H1 (cell line): ENCODE measurements around the gene GABRP. TPM values are rescaled to one million over a fixed set of nuclear protein-coding genes. Genes with fewer than 3 reads are reported as not detected.
A peak's percentile ranks its signal among the peaks of the same experiment; 100 is the strongest.

Experiments used
- CTCF ChIA-PET: fragments of 300-600 bp; sonication (Branson Sonifier 250); formaldehyde crosslinking; loops from one replicate; lab custom pipeline; 2021; ENCODE audit not compliant: partially characterized antibody; lab: Charles Lee
- POLR2A ChIA-PET: fragments of 300-600 bp; sonication (Branson Sonifier 250); formaldehyde crosslinking; loops from one replicate; lab custom pipeline; 2021; ENCODE audit warnings: inconsistent platforms; ENCODE audit not compliant: partially characterized antibody; lab: Charles Lee
- DNase-seq, 2 experiments: peaks; one replicate each; pipeline versions ENCODE4 v3.0.0 to v3.0.0-alpha.2; 2010 to 2022; ENCODE audit warnings: low spot score in 2 of 2, low read depth in 1 of 2, mixed read lengths in 1 of 2
- FAIRE-seq: peaks from 2 replicates; lab custom pipeline; 2011; peaks lifted over from hg19 to GRCh38; lab: Jason Lieb, UNC
- H2AFZ ChIP-seq: 2 replicates; pipeline ENCODE4 v1.8.1; 2012; ENCODE audit warnings: low read length, inconsistent platforms
- H2AK5ac ChIP-seq: 2 replicates; pipeline ENCODE4 v1.6.1; 2013; ENCODE audit warnings: low read depth, low read length
- H2BK120ac ChIP-seq: replicated peaks from 2 replicates; pipeline ENCODE3; 2013; ENCODE audit warnings: low read depth, low read length, inconsistent platforms
- H2BK12ac ChIP-seq: 2 replicates; pipeline ENCODE4 v1.6.1; 2013; ENCODE audit warnings: low read depth, low read length
- H2BK15ac ChIP-seq: 2 replicates; pipeline ENCODE4 v1.6.1; 2013; ENCODE audit warnings: low read length
- H2BK20ac ChIP-seq: 2 replicates; pipeline ENCODE4 v1.6.1; 2013; ENCODE audit warnings: low read length
- H2BK5ac ChIP-seq: 2 replicates; pipeline ENCODE4 v1.6.1; 2013; ENCODE audit warnings: low read depth, low read length
- H3K14ac ChIP-seq: 2 replicates; pipeline ENCODE4 v1.6.1; 2013; ENCODE audit warnings: inconsistent platforms; ENCODE audit not compliant: insufficient read length
- H3K18ac ChIP-seq: 2 replicates; pipeline ENCODE4 v1.6.1; 2013; ENCODE audit warnings: low read length; ENCODE audit errors: extremely low read depth
- H3K23ac ChIP-seq: 2 replicates; pipeline ENCODE4 v1.6.1; 2013; ENCODE audit warnings: inconsistent platforms; ENCODE audit not compliant: insufficient read length
- H3K23me2 ChIP-seq: 2 replicates; pipeline ENCODE4 v1.6.1; 2013; ENCODE audit warnings: low read depth, low read length
- H3K27ac ChIP-seq: 2 replicates; pipeline ENCODE4 v1.6.1; 2011; ENCODE audit warnings: low read depth, low read length, inconsistent platforms
- H3K27me3 ChIP-seq, 4 experiments: replicated peaks in 1 of 4; 1 replicate in 1 of 4; 2 replicates in 3 of 4; pipeline versions ENCODE4 v1.6.1 to v1.8.1; 2011 to 2013; ENCODE audit warnings: low read length in 3 of 4, mild to moderate bottlenecking in 3 of 4, inconsistent platforms in 2 of 4, mixed read lengths in 2 of 4, moderate library complexity in 1 of 4; ENCODE audit not compliant: control insufficient read depth in 3 of 4, insufficient read depth in 3 of 4; ENCODE audit errors: extremely low read depth in 1 of 4
- H3K36me3 ChIP-seq, 4 experiments: 2 replicates each; pipeline versions ENCODE4 v1.6.1 to v1.8.1; 2011 to 2013; ENCODE audit warnings: mild to moderate bottlenecking in 4 of 4, low read length in 3 of 4, moderate library complexity in 2 of 4, control low read depth in 1 of 4, inconsistent platforms in 1 of 4; ENCODE audit not compliant: insufficient read depth in 4 of 4, control insufficient read depth in 2 of 4
- H3K4ac ChIP-seq: replicated peaks from 2 replicates; pipeline ENCODE3; 2013; ENCODE audit warnings: low read length, low read depth, mixed read lengths, inconsistent platforms; ENCODE audit not compliant: insufficient read length
- H3K4me1 ChIP-seq, 4 experiments: replicated peaks in 1 of 4; 1 replicate in 1 of 4; 2 replicates in 3 of 4; pipeline versions ENCODE4 v1.6.1 to v1.8.1; 2011 to 2013; ENCODE audit warnings: low read length in 3 of 4, inconsistent platforms in 2 of 4, mixed read lengths in 1 of 4; ENCODE audit not compliant: insufficient read depth in 4 of 4, control insufficient read depth in 3 of 4
- H3K4me2 ChIP-seq, 2 experiments: 2 replicates each; pipeline versions ENCODE4 v1.6.1 to v1.8.1; 2011 to 2013; ENCODE audit warnings: low read depth in 2 of 2, low read length in 2 of 2, control low read depth in 1 of 2, inconsistent platforms in 1 of 2, mild to moderate bottlenecking in 1 of 2; ENCODE audit not compliant: insufficient read depth in 1 of 2
- H3K4me3 ChIP-seq, 4 experiments: fragments of 200-600, 300-600 bp in 1 of 4; sonication (generic), shearing (Covaris generic), sonication (Bioruptor Twin) in 1 of 4; 2 replicates each; pipeline versions ENCODE4 v1.5.1 to v1.8.1; 2011 to 2016; ENCODE audit warnings: low read length in 4 of 4, low read depth in 3 of 4, control low read depth in 2 of 4, inconsistent platforms in 2 of 4, mild to moderate bottlenecking in 2 of 4, mixed read lengths in 1 of 4, moderate library complexity in 1 of 4; ENCODE audit not compliant: insufficient read depth in 2 of 4; ENCODE audit errors: extremely low read depth in 1 of 4
- H3K56ac ChIP-seq: replicated peaks from 2 replicates; pipeline ENCODE3; 2013; ENCODE audit warnings: low read depth, mild to moderate bottlenecking, mixed read lengths, low read length, inconsistent platforms; ENCODE audit not compliant: insufficient read length
- H3K79me1 ChIP-seq: 2 replicates; pipeline ENCODE4 v1.6.1; 2013; ENCODE audit warnings: low read depth, low read length, control low read depth
- H3K79me2 ChIP-seq, 2 experiments: 2 replicates each; pipeline versions ENCODE4 v1.6.1 to v1.8.1; 2012 to 2013; ENCODE audit warnings: low read length in 2 of 2, mild to moderate bottlenecking in 2 of 2, inconsistent platforms in 1 of 2; ENCODE audit not compliant: insufficient read depth in 2 of 2, control insufficient read depth in 1 of 2
- H3K9ac ChIP-seq, 4 experiments: replicated peaks in 1 of 4; 1 replicate in 1 of 4; 2 replicates in 3 of 4; pipeline versions ENCODE4 v1.6.1 to v1.8.1; 2011 to 2013; ENCODE audit warnings: low read depth in 3 of 4, low read length in 3 of 4, control low read depth in 2 of 4, mild to moderate bottlenecking in 2 of 4, moderate library complexity in 2 of 4, inconsistent platforms in 1 of 4; ENCODE audit errors: extremely low read depth in 1 of 4
- H3K9me3 ChIP-seq, 2 experiments: 2 replicates each; pipeline versions ENCODE4 v1.6.1 to v1.8.1; 2012 to 2013; ENCODE audit warnings: mild to moderate bottlenecking in 2 of 2, moderate library complexity in 2 of 2, control low read depth in 1 of 2, inconsistent platforms in 1 of 2, low read depth in 1 of 2, low read length in 1 of 2, mixed read lengths in 1 of 2; ENCODE audit not compliant: insufficient read depth in 2 of 2
- H4K20me1 ChIP-seq, 2 experiments: replicated peaks in 1 of 2; 2 replicates each; pipeline versions ENCODE3 to v1.8.1; 2011 to 2013; ENCODE audit warnings: inconsistent platforms in 2 of 2, low read length in 2 of 2, mild to moderate bottlenecking in 1 of 2; ENCODE audit not compliant: insufficient read depth in 2 of 2, control insufficient read depth in 1 of 2
- H4K5ac ChIP-seq: 2 replicates; pipeline ENCODE4 v1.6.1; 2013; ENCODE audit warnings: low read length, low read depth, mixed read lengths, inconsistent platforms; ENCODE audit not compliant: insufficient read length
- H4K8ac ChIP-seq: 2 replicates; pipeline ENCODE4 v1.8.0; 2013; ENCODE audit warnings: mild to moderate bottlenecking, moderate library complexity, low read length, inconsistent platforms; ENCODE audit not compliant: insufficient read depth; ENCODE audit errors: extremely low read depth
- H4K91ac ChIP-seq: replicated peaks from 2 replicates; pipeline ENCODE3; 2013; ENCODE audit warnings: low read length, mixed read lengths, inconsistent platforms; ENCODE audit not compliant: insufficient read length
- BACH1 ChIP-seq: IDR thresholded peaks from 2 replicates; pipeline ENCODE4 v1.6.1; 2012; ENCODE audit warnings: low read length, improper control_type of control experiment
- CEBPB ChIP-seq: IDR thresholded peaks from 2 replicates; pipeline ENCODE4 v1.6.1; 2012; ENCODE audit warnings: low read depth, low read length
- EGR1 ChIP-seq: IDR thresholded peaks from 2 replicates; pipeline ENCODE4 v1.6.1; 2011; ENCODE audit warnings: low read depth, low read length, borderline replicate concordance
- FOSL1 ChIP-seq: IDR thresholded peaks from 2 replicates; pipeline ENCODE4 v1.6.1; 2011; ENCODE audit warnings: mild to moderate bottlenecking, low read depth, low read length, moderate library complexity; ENCODE audit not compliant: insufficient read depth
- MAFK ChIP-seq: IDR thresholded peaks from 2 replicates; pipeline ENCODE4 v1.6.1; 2012; ENCODE audit warnings: low read depth, mild to moderate bottlenecking, improper control_type of control experiment, low read length
- RBBP5 ChIP-seq: IDR thresholded peaks from 2 replicates; pipeline ENCODE4 v1.7.1; 2012; ENCODE audit warnings: low read depth, mild to moderate bottlenecking, inconsistent platforms, low read length, moderate library complexity, borderline replicate concordance
- WGBS, 2 experiments: shearing (Covaris generic) in 1 of 2; methylation state at CpG; one replicate each; pipeline versions ENCODE4 v1.1.6 to v1.1.7; 2013 to 2015; ENCODE audit warnings: low lambda C conversion rate in 2 of 2, mixed read lengths in 2 of 2, inconsistent platforms in 1 of 2, low coverage in 1 of 2, missing lambda C conversion rate in 1 of 2; ENCODE audit not compliant: insufficient replicate concordance in 2 of 2, insufficient coverage in 1 of 2, insufficient read length in 1 of 2; ENCODE audit errors: extremely low coverage in 1 of 2, missing lambda C conversion rate in 1 of 2; 5-methylcytosine and 5-hydroxymethylcytosine counted together
- polyA plus RNA-seq, 7 experiments: library from polyadenylated mRNA; depleted of rRNA in 3 of 7; stranded (reverse) in 5 of 7; unstranded in 2 of 7; fragments of >200 nt in 5 of 7; fragments of 200-250 nt in 2 of 7; gene quantifications; 1 replicate in 5 of 7; 2 replicates in 1 of 7; 4 replicates in 1 of 7; pipeline versions ENCODE4 v1.2.1 to v1.2.3, GENCODE V29; 2011 to 2013; ENCODE audit warnings: missing spikeins in 2 of 7, mixed read lengths in 2 of 7
- total RNA-seq: library from RNA; stranded (reverse); fragmentation: NEBNext Ultra II Directional; extraction: Animal tissue kit (Norgen Biotek cat#: 25700); gene quantifications from 2 replicates; pipeline ENCODE4 v1.2.1, GENCODE V29; 2021
- TF ChIP-seq, protein P1 (sequence below): IDR thresholded peaks from 2 replicates; pipeline ENCODE4 v1.6.1; 2012; ENCODE audit warnings: low read length, inconsistent platforms
- TF ChIP-seq, protein P2 (sequence below): IDR thresholded peaks from 2 replicates; pipeline ENCODE4 v1.6.1; 2011; ENCODE audit warnings: low read depth, mild to moderate bottlenecking, low read length; ENCODE audit not compliant: insufficient read depth

GABRP gene
- total and polyA plus RNA-seq, 2 of the 8 experiments (the other 6 are each of a cell fraction or from before 2014, with no cell fraction given): 3.7 to 4.0 TPM

DNA sequence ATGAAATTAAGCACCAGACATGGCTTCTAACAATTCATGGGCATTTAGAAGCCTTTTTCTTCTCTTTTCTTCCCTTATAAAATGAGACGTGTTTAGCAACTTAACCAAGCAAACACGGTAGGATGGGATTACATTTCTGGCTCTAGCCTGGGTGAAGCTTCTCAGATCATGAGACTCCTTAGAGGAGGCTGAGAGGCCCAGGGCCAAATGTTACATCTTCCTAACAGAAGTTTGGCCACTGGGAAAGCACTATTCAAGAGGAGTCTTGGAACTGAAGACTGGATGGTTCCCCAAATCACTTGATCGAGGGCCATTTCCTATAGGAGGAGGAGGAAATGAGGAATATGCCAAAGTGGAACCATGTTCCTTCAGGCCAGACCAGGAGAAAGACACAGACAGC, 1.9 kb downstream of the GABRP start:
- Histone ChIP-seq H3K36me3 (no peaks in the 10 kb centered on the region), H2BK20ac (peak overlapping the region; percentile 57; the same call in 1 of the 2 replicates), H4K5ac (no peak overlapping the region), H2BK15ac (no peak overlapping the region), H3K23ac (no peak overlapping the region), H2AK5ac (no peak overlapping the region; the same call in 1 of the 2 replicates), H3K4ac (no peak overlapping the region), H4K8ac (no peak overlapping the region), H3K14ac (no peak overlapping the region), H2BK5ac (no peak overlapping the region; the same call in 1 of the 2 replicates), H3K79me2 (no peaks in the 10 kb centered on the region), H2BK120ac (peak overlapping the region; percentile 8), H3K9ac (no peak overlapping the region), H3K9me3 (no peaks in the 10 kb centered on the region), H3K23me2 (no peaks in the 10 kb centered on the region), H3K18ac (no peak overlapping the region; the same call in 1 of the 2 replicates), H4K91ac (peak overlapping the region; percentile 36), H3K4me2 (no peak overlapping the region), H2BK12ac (peak overlapping the region; percentile 46), H2AFZ (no peak overlapping the region), H3K4me1 (peaks cover 0 to 5% (median 0%) of the 10 kb centered on the region in 4 experiments; a peak in 2 of 7 replicates), H3K4me3 (no peak overlapping the region), H3K27me3 (no peaks in the 10 kb centered on the region; a peak in 1 of 7 replicates), H3K27ac (no peak overlapping the region)
- no peak for FAIRE-seq
- 93% methylated on average over 3 of the region's 3 CpGs; no CpG with 5 or more reads in 1 of the 2 experiments for WGBS, 2 experiments
- CTCF ChIA-PET: interaction anchor here (0.8 to 16.6 kb wide), 7 partner anchors 8 to 149 kb away, joined by 3 to 650 read pairs (median 4); no protein-coding TSS in a partner anchor
- POLR2A ChIA-PET: interaction anchor here (3.1 to 11.1 kb wide), 2 partner anchors 16 to 38 kb away, joined by 8 to 123 read pairs; no protein-coding TSS in a partner anchor
- no peak for DNase-seq
- TF ChIP-seq RBBP5: no peak
- no peak for TF ChIP-seq EGR1
- TF ChIP-seq, protein P1, sequence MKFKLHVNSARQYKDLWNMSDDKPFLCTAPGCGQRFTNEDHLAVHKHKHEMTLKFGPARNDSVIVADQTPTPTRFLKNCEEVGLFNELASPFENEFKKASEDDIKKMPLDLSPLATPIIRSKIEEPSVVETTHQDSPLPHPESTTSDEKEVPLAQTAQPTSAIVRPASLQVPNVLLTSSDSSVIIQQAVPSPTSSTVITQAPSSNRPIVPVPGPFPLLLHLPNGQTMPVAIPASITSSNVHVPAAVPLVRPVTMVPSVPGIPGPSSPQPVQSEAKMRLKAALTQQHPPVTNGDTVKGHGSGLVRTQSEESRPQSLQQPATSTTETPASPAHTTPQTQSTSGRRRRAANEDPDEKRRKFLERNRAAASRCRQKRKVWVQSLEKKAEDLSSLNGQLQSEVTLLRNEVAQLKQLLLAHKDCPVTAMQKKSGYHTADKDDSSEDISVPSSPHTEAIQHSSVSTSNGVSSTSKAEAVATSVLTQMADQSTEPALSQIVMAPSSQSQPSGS: no peak
- no peak for TF ChIP-seq CEBPB
- TF ChIP-seq BACH1: no peak
- no peak for TF ChIP-seq FOSL1
- no peak for TF ChIP-seq MAFK
- TF ChIP-seq, protein P2, sequence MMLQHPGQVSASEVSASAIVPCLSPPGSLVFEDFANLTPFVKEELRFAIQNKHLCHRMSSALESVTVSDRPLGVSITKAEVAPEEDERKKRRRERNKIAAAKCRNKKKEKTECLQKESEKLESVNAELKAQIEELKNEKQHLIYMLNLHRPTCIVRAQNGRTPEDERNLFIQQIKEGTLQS: no peak
- TF ChIP-seq, all 59 proteins: peak for 0
- no peak overlapping the region for H3K56ac ChIP-seq
- no peaks in the 10 kb centered on the region for H3K79me1 ChIP-seq
- no peaks in the 10 kb centered on the region for H4K20me1 ChIP-seq
